H1 (cell line): ENCODE data around the gene AHSG. TPM values are rescaled to one million over a fixed set of nuclear protein-coding genes. Genes with fewer than 3 reads are reported as not detected.

ENCODE experiments used
- CTCF ChIA-PET: fragments of 300-600 bp; sonication (Branson Sonifier 250); formaldehyde crosslinking; loops from one replicate; lab custom pipeline; 2021; ENCODE audit not compliant: partially characterized antibody; lab: Charles Lee
- POLR2A ChIA-PET: fragments of 300-600 bp; sonication (Branson Sonifier 250); formaldehyde crosslinking; loops from one replicate; lab custom pipeline; 2021; ENCODE audit warnings: inconsistent platforms; ENCODE audit not compliant: partially characterized antibody; lab: Charles Lee
- DNase-seq, 2 experiments: peaks; one replicate each; pipeline versions ENCODE4 v3.0.0 to v3.0.0-alpha.2; 2010 to 2022; ENCODE audit warnings: low spot score in 2 of 2, low read depth in 1 of 2, mixed read lengths in 1 of 2
- FAIRE-seq: peaks from 2 replicates; lab custom pipeline; 2011; peaks lifted over from hg19 to GRCh38; lab: Jason Lieb, UNC
- H2AFZ ChIP-seq: 2 replicates; pipeline ENCODE4 v1.8.1; 2012; ENCODE audit warnings: low read length, inconsistent platforms
- H2AK5ac ChIP-seq: 2 replicates; pipeline ENCODE4 v1.6.1; 2013; ENCODE audit warnings: low read depth, low read length
- H2BK120ac ChIP-seq: replicated peaks from 2 replicates; pipeline ENCODE3; 2013; ENCODE audit warnings: low read depth, low read length, inconsistent platforms
- H2BK12ac ChIP-seq: 2 replicates; pipeline ENCODE4 v1.6.1; 2013; ENCODE audit warnings: low read depth, low read length
- H2BK15ac ChIP-seq: 2 replicates; pipeline ENCODE4 v1.6.1; 2013; ENCODE audit warnings: low read length
- H2BK20ac ChIP-seq: 2 replicates; pipeline ENCODE4 v1.6.1; 2013; ENCODE audit warnings: low read length
- H2BK5ac ChIP-seq: 2 replicates; pipeline ENCODE4 v1.6.1; 2013; ENCODE audit warnings: low read depth, low read length
- H3K14ac ChIP-seq: 2 replicates; pipeline ENCODE4 v1.6.1; 2013; ENCODE audit warnings: inconsistent platforms; ENCODE audit not compliant: insufficient read length
- H3K18ac ChIP-seq: 2 replicates; pipeline ENCODE4 v1.6.1; 2013; ENCODE audit warnings: low read length; ENCODE audit errors: extremely low read depth
- H3K23ac ChIP-seq: 2 replicates; pipeline ENCODE4 v1.6.1; 2013; ENCODE audit warnings: inconsistent platforms; ENCODE audit not compliant: insufficient read length
- H3K23me2 ChIP-seq: 2 replicates; pipeline ENCODE4 v1.6.1; 2013; ENCODE audit warnings: low read depth, low read length
- H3K27ac ChIP-seq: 2 replicates; pipeline ENCODE4 v1.6.1; 2011; ENCODE audit warnings: low read depth, low read length, inconsistent platforms
- H3K27me3 ChIP-seq, 4 experiments: replicated peaks in 1 of 4; 1 replicate in 1 of 4; 2 replicates in 3 of 4; pipeline versions ENCODE4 v1.6.1 to v1.8.1; 2011 to 2013; ENCODE audit warnings: low read length in 3 of 4, mild to moderate bottlenecking in 3 of 4, inconsistent platforms in 2 of 4, mixed read lengths in 2 of 4, moderate library complexity in 1 of 4; ENCODE audit not compliant: control insufficient read depth in 3 of 4, insufficient read depth in 3 of 4; ENCODE audit errors: extremely low read depth in 1 of 4
- H3K36me3 ChIP-seq, 4 experiments: 2 replicates each; pipeline versions ENCODE4 v1.6.1 to v1.8.1; 2011 to 2013; ENCODE audit warnings: mild to moderate bottlenecking in 4 of 4, low read length in 3 of 4, moderate library complexity in 2 of 4, control low read depth in 1 of 4, inconsistent platforms in 1 of 4; ENCODE audit not compliant: insufficient read depth in 4 of 4, control insufficient read depth in 2 of 4
- H3K4ac ChIP-seq: replicated peaks from 2 replicates; pipeline ENCODE3; 2013; ENCODE audit warnings: low read length, low read depth, mixed read lengths, inconsistent platforms; ENCODE audit not compliant: insufficient read length
- H3K4me1 ChIP-seq, 4 experiments: replicated peaks in 1 of 4; 1 replicate in 1 of 4; 2 replicates in 3 of 4; pipeline versions ENCODE4 v1.6.1 to v1.8.1; 2011 to 2013; ENCODE audit warnings: low read length in 3 of 4, inconsistent platforms in 2 of 4, mixed read lengths in 1 of 4; ENCODE audit not compliant: insufficient read depth in 4 of 4, control insufficient read depth in 3 of 4
- H3K4me2 ChIP-seq, 2 experiments: 2 replicates each; pipeline versions ENCODE4 v1.6.1 to v1.8.1; 2011 to 2013; ENCODE audit warnings: low read depth in 2 of 2, low read length in 2 of 2, control low read depth in 1 of 2, inconsistent platforms in 1 of 2, mild to moderate bottlenecking in 1 of 2; ENCODE audit not compliant: insufficient read depth in 1 of 2
- H3K4me3 ChIP-seq, 4 experiments: fragments of 200-600, 300-600 bp in 1 of 4; sonication (generic), shearing (Covaris generic), sonication (Bioruptor Twin) in 1 of 4; 2 replicates each; pipeline versions ENCODE4 v1.5.1 to v1.8.1; 2011 to 2016; ENCODE audit warnings: low read length in 4 of 4, low read depth in 3 of 4, control low read depth in 2 of 4, inconsistent platforms in 2 of 4, mild to moderate bottlenecking in 2 of 4, mixed read lengths in 1 of 4, moderate library complexity in 1 of 4; ENCODE audit not compliant: insufficient read depth in 2 of 4; ENCODE audit errors: extremely low read depth in 1 of 4
- H3K56ac ChIP-seq: replicated peaks from 2 replicates; pipeline ENCODE3; 2013; ENCODE audit warnings: low read depth, mild to moderate bottlenecking, mixed read lengths, low read length, inconsistent platforms; ENCODE audit not compliant: insufficient read length
- H3K79me1 ChIP-seq: 2 replicates; pipeline ENCODE4 v1.6.1; 2013; ENCODE audit warnings: low read depth, low read length, control low read depth
- H3K79me2 ChIP-seq, 2 experiments: 2 replicates each; pipeline versions ENCODE4 v1.6.1 to v1.8.1; 2012 to 2013; ENCODE audit warnings: low read length in 2 of 2, mild to moderate bottlenecking in 2 of 2, inconsistent platforms in 1 of 2; ENCODE audit not compliant: insufficient read depth in 2 of 2, control insufficient read depth in 1 of 2
- H3K9ac ChIP-seq, 4 experiments: replicated peaks in 1 of 4; 1 replicate in 1 of 4; 2 replicates in 3 of 4; pipeline versions ENCODE4 v1.6.1 to v1.8.1; 2011 to 2013; ENCODE audit warnings: low read depth in 3 of 4, low read length in 3 of 4, control low read depth in 2 of 4, mild to moderate bottlenecking in 2 of 4, moderate library complexity in 2 of 4, inconsistent platforms in 1 of 4; ENCODE audit errors: extremely low read depth in 1 of 4
- H3K9me3 ChIP-seq, 2 experiments: 2 replicates each; pipeline versions ENCODE4 v1.6.1 to v1.8.1; 2012 to 2013; ENCODE audit warnings: mild to moderate bottlenecking in 2 of 2, moderate library complexity in 2 of 2, control low read depth in 1 of 2, inconsistent platforms in 1 of 2, low read depth in 1 of 2, low read length in 1 of 2, mixed read lengths in 1 of 2; ENCODE audit not compliant: insufficient read depth in 2 of 2
- H4K20me1 ChIP-seq, 2 experiments: replicated peaks in 1 of 2; 2 replicates each; pipeline versions ENCODE3 to v1.8.1; 2011 to 2013; ENCODE audit warnings: inconsistent platforms in 2 of 2, low read length in 2 of 2, mild to moderate bottlenecking in 1 of 2; ENCODE audit not compliant: insufficient read depth in 2 of 2, control insufficient read depth in 1 of 2
- H4K5ac ChIP-seq: 2 replicates; pipeline ENCODE4 v1.6.1; 2013; ENCODE audit warnings: low read length, low read depth, mixed read lengths, inconsistent platforms; ENCODE audit not compliant: insufficient read length
- H4K8ac ChIP-seq: 2 replicates; pipeline ENCODE4 v1.8.0; 2013; ENCODE audit warnings: mild to moderate bottlenecking, moderate library complexity, low read length, inconsistent platforms; ENCODE audit not compliant: insufficient read depth; ENCODE audit errors: extremely low read depth
- H4K91ac ChIP-seq: replicated peaks from 2 replicates; pipeline ENCODE3; 2013; ENCODE audit warnings: low read length, mixed read lengths, inconsistent platforms; ENCODE audit not compliant: insufficient read length
- BACH1 ChIP-seq: IDR thresholded peaks from 2 replicates; pipeline ENCODE4 v1.6.1; 2012; ENCODE audit warnings: low read length, improper control_type of control experiment
- EZH2 ChIP-seq: fragments of 200-600 bp; sonication (generic); IDR thresholded peaks from 2 replicates; pipeline ENCODE4 v1.7.1; 2012; ENCODE audit warnings: low read depth, mild to moderate bottlenecking, moderate library complexity, low read length, inconsistent platforms; ENCODE audit not compliant: severe bottlenecking
- WGBS, 2 experiments: shearing (Covaris generic) in 1 of 2; methylation state at CpG; one replicate each; pipeline versions ENCODE4 v1.1.6 to v1.1.7; 2013 to 2015; ENCODE audit warnings: low lambda C conversion rate in 2 of 2, mixed read lengths in 2 of 2, inconsistent platforms in 1 of 2, low coverage in 1 of 2, missing lambda C conversion rate in 1 of 2; ENCODE audit not compliant: insufficient replicate concordance in 2 of 2, insufficient coverage in 1 of 2, insufficient read length in 1 of 2; ENCODE audit errors: extremely low coverage in 1 of 2, missing lambda C conversion rate in 1 of 2; 5-methylcytosine and 5-hydroxymethylcytosine counted together
- polyA plus RNA-seq, 7 experiments: library from polyadenylated mRNA; depleted of rRNA in 3 of 7; stranded (reverse) in 5 of 7; unstranded in 2 of 7; fragments of >200 nt in 5 of 7; fragments of 200-250 nt in 2 of 7; gene quantifications; 1 replicate in 5 of 7; 2 replicates in 1 of 7; 4 replicates in 1 of 7; pipeline versions ENCODE4 v1.2.1 to v1.2.3, GENCODE V29; 2011 to 2013; ENCODE audit warnings: missing spikeins in 2 of 7, mixed read lengths in 2 of 7
- total RNA-seq: library from RNA; stranded (reverse); fragmentation: NEBNext Ultra II Directional; extraction: Animal tissue kit (Norgen Biotek cat#: 25700); gene quantifications from 2 replicates; pipeline ENCODE4 v1.2.1, GENCODE V29; 2021
- TF ChIP-seq, protein P1 (sequence below): IDR thresholded peaks from 2 replicates; pipeline ENCODE4 v1.6.1; 2012; ENCODE audit warnings: low read length, inconsistent platforms

The AHSG gene
- total and polyA plus RNA-seq, 2 of the 8 experiments (the other 6 are each of a cell fraction or from before 2014, with no cell fraction given): 0.68 to 0.78 TPM

- H4K8ac ChIP-seq: no peak overlapping the region
- 85% methylated on average over 3 of the region's 3 CpGs; no CpG with 5 or more reads in 1 of the 2 experiments for WGBS, 2 experiments
- no peak overlapping the region for H2BK12ac ChIP-seq
- H2BK20ac ChIP-seq: no peak overlapping the region
- ChIA-PET CTCF (interaction anchor here (1.0 to 3.9 kb wide), 2 partner anchors 20 to 105 kb away, joined by 3 to 35 read pairs; partner anchors contain the start of gene AHSG), POLR2A (interaction anchor here (2.0 kb wide), 1 partner anchor 148 kb away, joined by 11 read pairs; the partner anchor contains the start of gene EIF4A2)
- no peak overlapping the region for H4K5ac ChIP-seq
- no peak overlapping the region for H2AFZ ChIP-seq
- DNase-seq (no peak), FAIRE-seq (no peak)
- no peaks in the 10 kb centered on the region for H3K79me2 ChIP-seq
- no peak overlapping the region for H3K18ac ChIP-seq
- H2AK5ac ChIP-seq: no peak overlapping the region
- H2BK15ac ChIP-seq: no peak overlapping the region
- no peak overlapping the region for H2BK120ac ChIP-seq
- no peaks in the 10 kb centered on the region for H3K9me3 ChIP-seq
- H3K4ac ChIP-seq: no peak overlapping the region
- H3K36me3 ChIP-seq: no peaks in the 10 kb centered on the region
- no peak overlapping the region for H3K14ac ChIP-seq
- H3K4me2 ChIP-seq: no peak overlapping the region
- no peaks in the 10 kb centered on the region for H3K79me1 ChIP-seq
- no peak overlapping the region; a peak in 1 of 7 replicates for H3K9ac ChIP-seq
- H4K91ac ChIP-seq: no peak overlapping the region
- H4K20me1 ChIP-seq: no peaks in the 10 kb centered on the region
- no peak overlapping the region for H3K27ac ChIP-seq
- H3K27me3 ChIP-seq: no peaks in the 10 kb centered on the region
- no peak overlapping the region for H3K56ac ChIP-seq
- H2BK5ac ChIP-seq: no peak overlapping the region
- peaks cover 0 to 3% (median 2%) of the 10 kb centered on the region in 4 experiments; a peak in 3 of 7 replicates for H3K4me1 ChIP-seq
- no peak overlapping the region for H3K4me3 ChIP-seq
- no peak overlapping the region for H3K23ac ChIP-seq
- peaks cover 2% of the 10 kb centered on the region; the same call in 1 of the 2 replicates for H3K23me2 ChIP-seq
- TF ChIP-seq BACH1 (no peak), EZH2 (no peak)
- TF ChIP-seq, protein P1, sequence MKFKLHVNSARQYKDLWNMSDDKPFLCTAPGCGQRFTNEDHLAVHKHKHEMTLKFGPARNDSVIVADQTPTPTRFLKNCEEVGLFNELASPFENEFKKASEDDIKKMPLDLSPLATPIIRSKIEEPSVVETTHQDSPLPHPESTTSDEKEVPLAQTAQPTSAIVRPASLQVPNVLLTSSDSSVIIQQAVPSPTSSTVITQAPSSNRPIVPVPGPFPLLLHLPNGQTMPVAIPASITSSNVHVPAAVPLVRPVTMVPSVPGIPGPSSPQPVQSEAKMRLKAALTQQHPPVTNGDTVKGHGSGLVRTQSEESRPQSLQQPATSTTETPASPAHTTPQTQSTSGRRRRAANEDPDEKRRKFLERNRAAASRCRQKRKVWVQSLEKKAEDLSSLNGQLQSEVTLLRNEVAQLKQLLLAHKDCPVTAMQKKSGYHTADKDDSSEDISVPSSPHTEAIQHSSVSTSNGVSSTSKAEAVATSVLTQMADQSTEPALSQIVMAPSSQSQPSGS: no peak
Observed at GRCh38 chr3:186635532-186635931, 22.7 kb downstream of the AHSG start.
